ENCODE results near the gene C8A.
A peak's percentile ranks its signal among the peaks of the same experiment; 100 is the strongest.

The C8A gene

DNA sequence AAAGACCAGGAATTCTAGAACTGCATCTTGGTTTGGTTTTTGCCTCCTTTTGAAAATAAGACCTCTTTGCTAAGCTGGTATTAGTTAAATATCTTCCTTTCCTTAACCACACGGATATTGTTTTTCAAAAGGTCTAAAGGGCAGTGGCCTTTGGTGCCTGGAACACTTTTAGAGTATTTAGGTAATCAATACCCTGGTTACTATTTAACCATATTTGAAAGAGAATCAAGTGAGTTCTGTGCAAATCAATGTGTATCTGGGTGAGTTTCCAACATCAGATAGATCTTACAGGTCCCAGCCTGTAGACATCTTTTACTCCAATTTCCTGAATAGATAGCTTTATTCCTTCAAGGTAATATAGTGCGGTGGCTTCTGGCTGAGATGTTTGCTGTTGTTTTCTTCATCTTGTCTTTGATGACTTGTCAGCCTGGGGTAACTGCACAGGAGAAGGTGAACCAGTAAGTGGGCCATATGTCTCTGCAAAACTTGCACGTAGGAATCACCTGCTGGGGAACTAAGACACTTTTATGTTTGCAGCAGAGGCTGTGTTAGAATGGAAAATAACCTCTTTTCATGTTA is at the start of gene C8A:
Gene C8A (plus strand): TSS at position 277 of the 579 bp plus-strand sequence. CDS start 105 bp downstream, at position 382.
- Histone ChIP-seq H3K36me3 (ENCODE audit: control insufficient read depth, insufficient read depth, low read length) (no peaks in the 10 kb centered on the region), H3K4me1 (ENCODE audit: control insufficient read depth, insufficient read depth, low read length) (peaks cover 12% of the 10 kb centered on the region), H3K4me3 (ENCODE audit: low read depth, low read length) (no peak within 1 kb of the TSS)

DNA sequence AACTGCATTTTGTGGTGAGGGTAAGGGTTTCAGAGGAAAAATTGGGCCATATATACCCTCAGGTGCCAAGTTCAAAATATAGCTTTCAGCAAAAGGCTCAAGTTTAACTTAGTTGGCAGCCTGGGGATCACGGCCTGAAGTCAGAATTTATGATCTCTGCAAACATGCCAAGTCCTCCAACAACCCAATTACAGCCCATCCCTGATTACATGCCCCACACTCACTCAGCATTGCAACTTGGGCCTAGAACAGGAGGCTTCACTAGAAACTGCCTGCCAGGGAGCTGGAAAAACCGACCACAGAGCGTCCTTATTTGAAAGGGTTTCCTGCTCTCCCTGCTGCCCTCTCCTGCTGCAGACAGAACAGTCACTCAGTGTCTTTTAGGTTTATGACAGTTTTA is 47.8 kb upstream of the C8A start:
- Histone ChIP-seq H3K36me3 (ENCODE audit: control insufficient read depth, insufficient read depth, low read length) (no peaks in the 10 kb centered on the region), H3K4me1 (ENCODE audit: control insufficient read depth, insufficient read depth, low read length) (0 out of 2 replicates have a peak, but pooled peaks cover 4% of the 10 kb centered on the region), H3K27ac (ENCODE audit: low read depth, low read length) (no peak overlapping the region), H3K9me3 (ENCODE audit: control insufficient read depth, insufficient read depth, low read length) (no peaks in the 10 kb centered on the region), H3K9ac (ENCODE audit: low read depth, low read length) (no peak overlapping the region), H3K4me3 (ENCODE audit: low read depth, low read length) (no peak overlapping the region), H3K27me3 (ENCODE audit: control insufficient read depth, insufficient read depth, low read length) (no peaks in the 10 kb centered on the region)

More for the DNA sequence above, at the start of gene C8A:
- Histone ChIP-seq H3K27me3 (ENCODE audit: control insufficient read depth, insufficient read depth, low read length) (no peaks in the 10 kb centered on the region), H3K9me3 (ENCODE audit: control insufficient read depth, insufficient read depth, low read length) (no peaks in the 10 kb centered on the region), H3K9ac (ENCODE audit: low read depth, low read length) (no peak within 1 kb of the TSS), H3K27ac (ENCODE audit: low read depth, low read length) (no peak within 1 kb of the TSS)

- H3K4me3 ChIP-seq (ENCODE audit: low read depth, low read length), result no peak overlapping the region
- no peaks in the 10 kb centered on the region for H3K9me3 ChIP-seq (ENCODE audit: control insufficient read depth, insufficient read depth, low read length)
- 0 out of 2 replicates have a peak, but pooled peaks cover 4% of the 10 kb centered on the region for H3K4me1 ChIP-seq (ENCODE audit: control insufficient read depth, insufficient read depth, low read length)
- no peaks in the 10 kb centered on the region for H3K36me3 ChIP-seq (ENCODE audit: control insufficient read depth, insufficient read depth, low read length)
- H3K27me3 ChIP-seq (ENCODE audit: control insufficient read depth, insufficient read depth, low read length), result no peaks in the 10 kb centered on the region
- no peak overlapping the region for H3K9ac ChIP-seq (ENCODE audit: low read depth, low read length)
- H3K27ac ChIP-seq (ENCODE audit: low read depth, low read length), result no peak overlapping the region
These were observed 46.2 kb upstream of the C8A start for GRCh38 chr1:56808410-56808809.

DNA sequence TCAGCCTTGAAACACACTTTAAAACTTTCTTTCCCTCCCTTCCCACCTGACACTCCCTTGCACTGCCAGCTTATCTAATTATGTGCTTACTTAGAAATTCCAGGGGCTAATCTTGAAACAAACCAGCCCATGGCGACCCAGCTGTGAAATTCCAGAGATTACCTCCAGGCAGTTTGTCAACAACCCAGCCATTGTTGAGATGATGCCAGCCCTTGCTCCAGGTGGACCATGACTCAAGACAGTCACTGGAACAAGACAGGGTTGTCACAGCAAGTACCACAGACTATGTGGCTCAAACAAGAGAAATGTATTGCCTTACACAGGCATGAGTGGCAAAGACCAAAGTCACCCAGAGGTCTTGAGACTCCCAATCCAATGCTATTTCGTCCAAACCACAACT is 43.3 kb upstream of the C8A start:
- Histone ChIP-seq H3K27me3 (ENCODE audit: control insufficient read depth, insufficient read depth, low read length) (no peaks in the 10 kb centered on the region), H3K4me3 (ENCODE audit: low read depth, low read length) (no peak overlapping the region), H3K9ac (ENCODE audit: low read depth, low read length) (no peak overlapping the region), H3K4me1 (ENCODE audit: control insufficient read depth, insufficient read depth, low read length) (0 out of 2 replicates have a peak, but pooled peaks cover 4% of the 10 kb centered on the region), H3K27ac (ENCODE audit: low read depth, low read length) (peak overlapping the region; percentile 34), H3K36me3 (ENCODE audit: control insufficient read depth, insufficient read depth, low read length) (no peaks in the 10 kb centered on the region), H3K9me3 (ENCODE audit: control insufficient read depth, insufficient read depth, low read length) (no peaks in the 10 kb centered on the region)

DNA sequence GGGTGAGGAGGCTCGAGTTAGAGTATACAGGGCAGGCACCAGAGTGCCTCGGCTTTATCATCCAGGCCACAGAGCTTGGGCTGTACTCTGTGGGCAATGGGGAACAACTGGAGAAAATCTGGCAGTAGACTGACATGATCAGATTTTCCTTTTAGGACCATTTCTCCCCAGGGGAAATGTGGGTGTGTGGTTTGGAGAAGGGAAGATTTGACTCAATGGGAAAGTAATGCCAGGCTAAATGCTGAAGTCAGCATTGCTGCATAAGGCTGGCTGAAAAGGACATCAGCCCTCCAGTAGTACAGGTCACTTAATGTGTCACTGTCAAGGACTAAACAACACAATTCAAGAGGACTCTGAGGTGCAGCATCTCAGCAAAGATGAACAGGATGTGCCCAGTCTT is 40.4 kb upstream of the C8A start:
- no peaks in the 10 kb centered on the region for H3K9me3 ChIP-seq (ENCODE audit: control insufficient read depth, insufficient read depth, low read length)
- no peak overlapping the region for H3K27ac ChIP-seq (ENCODE audit: low read depth, low read length)
- H3K27me3 ChIP-seq (ENCODE audit: control insufficient read depth, insufficient read depth, low read length), result no peaks in the 10 kb centered on the region
- H3K4me3 ChIP-seq (ENCODE audit: low read depth, low read length), result no peak overlapping the region
- H3K9ac ChIP-seq (ENCODE audit: low read depth, low read length), result no peak overlapping the region
- peaks cover 13% of the 10 kb centered on the region for H3K4me1 ChIP-seq (ENCODE audit: control insufficient read depth, insufficient read depth, low read length)
- H3K36me3 ChIP-seq (ENCODE audit: control insufficient read depth, insufficient read depth, low read length), result no peaks in the 10 kb centered on the region

GRCh38 chr1:56816264-56816663 is 38.3 kb upstream of the C8A start:
- Histone ChIP-seq H3K4me1 (ENCODE audit: control insufficient read depth, insufficient read depth, low read length) (peaks cover 28% of the 10 kb centered on the region), H3K9me3 (ENCODE audit: control insufficient read depth, insufficient read depth, low read length) (no peaks in the 10 kb centered on the region), H3K9ac (ENCODE audit: low read depth, low read length) (no peak overlapping the region), H3K27me3 (ENCODE audit: control insufficient read depth, insufficient read depth, low read length) (no peaks in the 10 kb centered on the region), H3K36me3 (ENCODE audit: control insufficient read depth, insufficient read depth, low read length) (no peaks in the 10 kb centered on the region), H3K27ac (ENCODE audit: low read depth, low read length) (no peak overlapping the region), H3K4me3 (ENCODE audit: low read depth, low read length) (no peak overlapping the region)

GRCh38 chr1:56816909-56817308 is 37.7 kb upstream of the C8A start:
- Histone ChIP-seq H3K4me1 (ENCODE audit: control insufficient read depth, insufficient read depth, low read length) (peaks cover 24% of the 10 kb centered on the region), H3K9ac (ENCODE audit: low read depth, low read length) (no peak overlapping the region), H3K9me3 (ENCODE audit: control insufficient read depth, insufficient read depth, low read length) (no peaks in the 10 kb centered on the region), H3K27ac (ENCODE audit: low read depth, low read length) (no peak overlapping the region), H3K36me3 (ENCODE audit: control insufficient read depth, insufficient read depth, low read length) (no peaks in the 10 kb centered on the region), H3K27me3 (ENCODE audit: control insufficient read depth, insufficient read depth, low read length) (no peaks in the 10 kb centered on the region), H3K4me3 (ENCODE audit: low read depth, low read length) (no peak overlapping the region)

DNA sequence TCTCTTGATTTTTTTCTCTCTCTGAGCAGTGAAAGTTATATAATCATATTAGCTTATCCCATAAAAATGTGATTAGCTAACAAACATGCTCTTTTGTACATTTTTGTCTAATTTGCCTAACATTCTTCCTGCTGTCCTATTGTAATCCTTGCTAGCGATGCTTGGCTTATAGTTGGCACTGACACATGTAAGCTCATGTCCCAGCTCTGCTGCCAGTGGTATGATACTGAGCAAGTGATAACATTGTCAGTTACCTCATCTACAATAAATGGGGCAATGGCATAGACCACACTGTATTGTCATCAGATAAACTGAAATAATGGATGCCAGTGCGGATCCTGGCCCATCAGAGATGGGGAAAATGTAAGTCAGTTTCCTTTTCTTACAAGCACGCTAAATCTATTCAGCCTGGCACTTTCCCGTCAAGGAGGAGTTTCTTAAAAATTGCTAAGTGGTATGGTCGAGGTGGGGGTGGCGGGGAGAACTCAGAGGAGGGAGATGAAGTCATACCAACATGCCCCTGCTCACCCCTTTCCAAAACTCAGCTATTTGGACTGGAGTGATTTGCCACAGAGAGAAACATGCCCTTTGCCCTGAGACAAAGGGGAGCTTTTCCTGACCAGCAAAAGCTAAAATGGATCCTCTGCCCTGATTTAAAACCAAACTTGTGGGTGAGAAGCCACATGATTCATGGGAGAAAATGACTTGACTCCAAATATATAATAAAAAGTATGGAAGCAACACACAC is 36.7 kb upstream of the C8A start:
- no peaks in the 10 kb centered on the region for H3K9me3 ChIP-seq (ENCODE audit: control insufficient read depth, insufficient read depth, low read length)
- no peaks in the 10 kb centered on the region for H3K27me3 ChIP-seq (ENCODE audit: control insufficient read depth, insufficient read depth, low read length)
- peaks cover 24% of the 10 kb centered on the region for H3K4me1 ChIP-seq (ENCODE audit: control insufficient read depth, insufficient read depth, low read length)
- no peaks in the 10 kb centered on the region for H3K36me3 ChIP-seq (ENCODE audit: control insufficient read depth, insufficient read depth, low read length)
- H3K27ac ChIP-seq (ENCODE audit: low read depth, low read length), result no peak overlapping the region
- H3K9ac ChIP-seq (ENCODE audit: low read depth, low read length), result no peak overlapping the region
- H3K4me3 ChIP-seq (ENCODE audit: low read depth, low read length), result no peak overlapping the region

DNA sequence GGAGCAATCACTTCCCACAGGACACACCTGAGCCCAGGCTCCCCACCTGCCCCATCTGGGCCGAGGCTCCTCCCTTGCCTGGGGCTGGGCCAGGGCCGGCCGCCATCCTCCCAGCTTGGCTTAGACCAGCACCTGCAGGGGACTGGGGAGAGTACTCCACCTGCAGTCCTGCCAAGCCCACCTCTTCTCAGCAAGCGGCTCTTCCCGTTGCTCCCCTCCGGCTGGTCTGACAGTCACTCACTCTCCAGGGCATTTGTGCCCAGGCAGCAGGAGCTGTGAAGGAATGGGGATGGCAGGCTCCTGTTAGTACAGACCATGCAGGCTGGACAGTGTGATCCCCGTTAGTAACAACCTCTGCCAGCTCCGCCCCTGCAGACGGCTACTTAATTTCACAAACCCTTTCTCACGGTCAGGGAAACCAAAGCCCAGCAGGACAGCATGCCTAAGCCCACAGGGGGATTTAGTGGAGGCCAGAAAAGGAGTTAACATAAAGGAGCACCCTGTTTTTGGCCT is 35.2 kb upstream of the C8A start, which contains the start of gene FYB2:
Gene FYB2 (minus strand): TSS at position 18 of the 513 bp plus-strand sequence. CDS start 114 bp downstream, outside the sequence.
- Histone ChIP-seq H3K4me1 (ENCODE audit: control insufficient read depth, insufficient read depth, low read length) (peaks cover 24% of the 10 kb centered on the region), H3K9me3 (ENCODE audit: control insufficient read depth, insufficient read depth, low read length) (no peaks in the 10 kb centered on the region), H3K27ac (ENCODE audit: low read depth, low read length) (peak within 1 kb of the TSS; percentile 71), H3K4me3 (ENCODE audit: low read depth, low read length) (peak within 1 kb of the TSS; percentile 35; the same call in 1 of the 2 replicates), H3K9ac (ENCODE audit: low read depth, low read length) (no peak within 1 kb of the TSS), H3K27me3 (ENCODE audit: control insufficient read depth, insufficient read depth, low read length) (no peaks in the 10 kb centered on the region), H3K36me3 (ENCODE audit: control insufficient read depth, insufficient read depth, low read length) (no peaks in the 10 kb centered on the region)

- H3K27me3 ChIP-seq (ENCODE audit: control insufficient read depth, insufficient read depth, low read length), result no peaks in the 10 kb centered on the region
These were observed 33.7 kb upstream of the C8A start for GRCh38 chr1:56820755-56821461.

DNA sequence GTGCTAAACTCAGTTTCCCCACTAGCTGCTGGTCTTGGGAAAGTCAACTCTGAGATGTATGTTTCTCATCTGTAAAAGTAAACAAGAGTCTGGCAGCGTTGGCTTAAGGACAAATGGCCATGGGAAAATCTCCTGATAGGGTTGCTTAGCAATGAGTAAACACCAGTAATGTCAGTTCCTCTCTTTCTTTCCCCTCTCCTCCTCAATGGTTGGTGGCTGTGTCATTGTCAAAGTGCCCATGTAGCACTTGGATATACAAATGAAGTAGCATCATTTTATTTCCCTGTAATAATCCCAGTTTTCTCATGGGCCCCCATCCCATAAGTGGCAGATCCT is 33.2 kb upstream of the C8A start:
- peak overlapping the region; percentile 50 for H3K27ac ChIP-seq (ENCODE audit: low read depth, low read length)
- peaks cover 24% of the 10 kb centered on the region for H3K4me1 ChIP-seq (ENCODE audit: control insufficient read depth, insufficient read depth, low read length)
- no peaks in the 10 kb centered on the region for H3K36me3 ChIP-seq (ENCODE audit: control insufficient read depth, insufficient read depth, low read length)
- H3K9ac ChIP-seq (ENCODE audit: low read depth, low read length), result no peak overlapping the region
- H3K9me3 ChIP-seq (ENCODE audit: control insufficient read depth, insufficient read depth, low read length), result no peaks in the 10 kb centered on the region
- no peaks in the 10 kb centered on the region for H3K27me3 ChIP-seq (ENCODE audit: control insufficient read depth, insufficient read depth, low read length)
- H3K4me3 ChIP-seq (ENCODE audit: low read depth, low read length), result no peak overlapping the region

More at GRCh38 chr1:56820755-56821461, 33.7 kb upstream of the C8A start:
- H3K9me3 ChIP-seq (ENCODE audit: control insufficient read depth, insufficient read depth, low read length), result no peaks in the 10 kb centered on the region
- no peaks in the 10 kb centered on the region for H3K36me3 ChIP-seq (ENCODE audit: control insufficient read depth, insufficient read depth, low read length)
- no peak overlapping the region for H3K9ac ChIP-seq (ENCODE audit: low read depth, low read length)
- peaks cover 24% of the 10 kb centered on the region for H3K4me1 ChIP-seq (ENCODE audit: control insufficient read depth, insufficient read depth, low read length)
- H3K27ac ChIP-seq (ENCODE audit: low read depth, low read length), result peak overlapping the region; percentile 50
- no peak overlapping the region for H3K4me3 ChIP-seq (ENCODE audit: low read depth, low read length)
